ENCODE measurements around the gene TRIM50. TPM values are rescaled to one million over a fixed set of nuclear protein-coding genes. Genes with fewer than 3 reads are reported as not detected.
"Not testable (repeated sequence)": the region's sequence is repeated elsewhere in the genome, so short reads cannot be mapped to it uniquely, and the experiment has no call there.

The TRIM50 gene
- total RNA-seq, 1 experiment from 2014 or later = not detected

- BruUV-seq (replicated peaks) = no TSS peak
- H4K20me1 ChIP-seq (ENCODE audit: insufficient read depth) = no peaks in the 10 kb centered on the region; the same call in 1 of the 2 replicates
- H3K4me2 ChIP-seq = peak within 1 kb of the TSS; percentile 83
- intact Hi-C loops (cut with micrococcal nuclease; ENCODE audit: unreplicated experiment) = no loop called here
- CTCF ChIA-PET = no interaction called here
- POLR2A ChIA-PET (ENCODE audit: unreplicated experiment) = interaction anchor here (0.5 kb wide), 1 partner anchor 637 kb away, joined by 9 read pairs; no protein-coding TSS in a partner anchor
- H3K79me2 ChIP-seq (ENCODE audit: low read depth) = peaks cover 25% of the 10 kb centered on the region
- H3K27ac ChIP-seq = 0 out of 2 replicates have a peak within 1 kb of the TSS, but pooled peaks have one; percentile 19
- no peaks in the 10 kb centered on the region for H3K9me2 ChIP-seq (ENCODE audit: insufficient read depth)
- H2AFZ ChIP-seq = peak within 1 kb of the TSS; percentile 86
- peak within 1 kb of the TSS; percentile 91 for H3K4me3 ChIP-seq
- no peaks in the 10 kb centered on the region for H3K27me3 ChIP-seq (ENCODE audit: insufficient read depth, low read depth)
- no peaks in the 10 kb centered on the region for H3K36me3 ChIP-seq (ENCODE audit: low read depth)
- TF ChIP-seq, protein P1, sequence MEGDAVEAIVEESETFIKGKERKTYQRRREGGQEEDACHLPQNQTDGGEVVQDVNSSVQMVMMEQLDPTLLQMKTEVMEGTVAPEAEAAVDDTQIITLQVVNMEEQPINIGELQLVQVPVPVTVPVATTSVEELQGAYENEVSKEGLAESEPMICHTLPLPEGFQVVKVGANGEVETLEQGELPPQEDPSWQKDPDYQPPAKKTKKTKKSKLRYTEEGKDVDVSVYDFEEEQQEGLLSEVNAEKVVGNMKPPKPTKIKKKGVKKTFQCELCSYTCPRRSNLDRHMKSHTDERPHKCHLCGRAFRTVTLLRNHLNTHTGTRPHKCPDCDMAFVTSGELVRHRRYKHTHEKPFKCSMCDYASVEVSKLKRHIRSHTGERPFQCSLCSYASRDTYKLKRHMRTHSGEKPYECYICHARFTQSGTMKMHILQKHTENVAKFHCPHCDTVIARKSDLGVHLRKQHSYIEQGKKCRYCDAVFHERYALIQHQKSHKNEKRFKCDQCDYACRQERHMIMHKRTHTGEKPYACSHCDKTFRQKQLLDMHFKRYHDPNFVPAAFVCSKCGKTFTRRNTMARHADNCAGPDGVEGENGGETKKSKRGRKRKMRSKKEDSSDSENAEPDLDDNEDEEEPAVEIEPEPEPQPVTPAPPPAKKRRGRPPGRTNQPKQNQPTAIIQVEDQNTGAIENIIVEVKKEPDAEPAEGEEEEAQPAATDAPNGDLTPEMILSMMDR (conservative IDR thresholded peaks at IDR 0.05) = no peak
- TF ChIP-seq EZH2 (IDR thresholded peaks at IDR 0.05; ENCODE audit: low read depth) = no peak
- no peaks in the 10 kb centered on the region for H3F3A ChIP-seq (ENCODE audit: insufficient read depth, low read depth)
- H3K4me1 ChIP-seq (replicated peaks; ENCODE audit: insufficient read depth) = peaks cover 11% of the 10 kb centered on the region
- peak; percentile 76 to 90 for DNase-seq
- H3K9me3 ChIP-seq (ENCODE audit: insufficient read depth, low read depth) = no peaks in the 10 kb centered on the region
These were observed 19.1 kb downstream of the TRIM50 start, which contains the start of gene NSUN5 for GRCh38 chr7:73308665-73309214. Gene NSUN5, minus strand, starts transcription at chr7:73308826. Its CDS starts 36 bp downstream, at chr7:73308790.

DNA sequence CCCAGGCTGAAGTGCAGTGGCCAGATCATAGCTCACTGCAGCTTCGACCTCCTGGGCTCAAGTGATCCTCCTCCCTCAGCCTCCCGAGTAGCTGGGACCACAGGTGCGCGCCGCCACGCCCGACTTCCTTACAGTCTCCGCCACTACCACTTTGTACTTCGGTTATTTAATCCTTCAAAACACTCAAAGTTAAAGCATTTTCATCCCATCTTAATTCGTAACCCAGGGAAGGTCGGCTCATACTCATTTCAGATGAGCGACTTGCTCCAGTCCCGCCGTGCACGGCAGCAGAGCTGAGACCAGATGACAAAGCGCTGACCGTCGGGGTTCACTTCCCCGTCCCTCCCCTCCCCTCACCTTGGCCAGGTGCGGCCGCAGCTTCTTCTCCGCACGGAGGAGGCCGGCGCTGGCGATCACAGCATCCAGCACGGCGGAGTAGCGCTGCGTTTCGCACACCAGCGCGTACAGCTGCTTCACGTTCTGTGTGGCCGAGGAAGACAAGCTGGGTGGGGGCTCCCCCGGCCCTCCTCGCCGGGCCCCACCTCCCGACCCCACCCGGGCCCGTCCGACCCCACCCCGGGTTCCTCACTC, 19.7 kb downstream of the TRIM50 start:
- POLR2A ChIA-PET (ENCODE audit: unreplicated experiment) = interaction anchor here (0.5 kb wide), 1 partner anchor 638 kb away, joined by 9 read pairs; no protein-coding TSS in a partner anchor
- no TSS peak for BruUV-seq (replicated peaks)
- H3K4me3 ChIP-seq = peak overlapping the region; percentile 91
- H3K36me3 ChIP-seq (ENCODE audit: low read depth) = no peaks in the 10 kb centered on the region
- intact Hi-C loops (cut with micrococcal nuclease; ENCODE audit: unreplicated experiment) = no loop called here
- H3K9me3 ChIP-seq (ENCODE audit: insufficient read depth, low read depth) = no peaks in the 10 kb centered on the region
- DNase-seq = no peak
- H3K4me2 ChIP-seq = peak overlapping the region; percentile 83
- H2AFZ ChIP-seq = peak overlapping the region; percentile 86
- H3F3A ChIP-seq (ENCODE audit: insufficient read depth, low read depth) = no peaks in the 10 kb centered on the region
- H4K20me1 ChIP-seq (ENCODE audit: insufficient read depth) = no peaks in the 10 kb centered on the region; the same call in 1 of the 2 replicates
- no peaks in the 10 kb centered on the region for H3K9me2 ChIP-seq (ENCODE audit: insufficient read depth)
- CTCF ChIA-PET = no interaction called here
- no peaks in the 10 kb centered on the region for H3K27me3 ChIP-seq (ENCODE audit: insufficient read depth, low read depth)
- H3K27ac ChIP-seq = 0 out of 2 replicates have a peak overlapping the region, but pooled peaks have one; percentile 19
- H3K4me1 ChIP-seq (replicated peaks; ENCODE audit: insufficient read depth) = peaks cover 11% of the 10 kb centered on the region
- TF ChIP-seq, protein P1 (conservative IDR thresholded peaks at IDR 0.05) = no peak
- TF ChIP-seq EZH2 (IDR thresholded peaks at IDR 0.05; ENCODE audit: low read depth) = no peak
- H3K79me2 ChIP-seq (ENCODE audit: low read depth) = peaks cover 25% of the 10 kb centered on the region

GRCh38 chr7:73307436-73307835, 20.4 kb downstream of the TRIM50 start:
- no peak overlapping the region for H3K27ac ChIP-seq
- H3K4me1 ChIP-seq (replicated peaks; ENCODE audit: insufficient read depth) = peaks cover 11% of the 10 kb centered on the region
- ChIA-PET POLR2A (ENCODE audit: unreplicated experiment) (no interaction called here), CTCF (no interaction called here)
- H3K4me3 ChIP-seq = peak overlapping the region; percentile 91
- no peak overlapping the region for H2AFZ ChIP-seq
- H3F3A ChIP-seq (ENCODE audit: insufficient read depth, low read depth) = no peaks in the 10 kb centered on the region
- BruUV-seq (replicated peaks) = no TSS peak
- no peaks in the 10 kb centered on the region for H3K9me3 ChIP-seq (ENCODE audit: insufficient read depth, low read depth)
- H3K4me2 ChIP-seq = peak overlapping the region; percentile 83
- no peaks in the 10 kb centered on the region; the same call in 1 of the 2 replicates for H4K20me1 ChIP-seq (ENCODE audit: insufficient read depth)
- no peaks in the 10 kb centered on the region for H3K27me3 ChIP-seq (ENCODE audit: insufficient read depth, low read depth)
- H3K79me2 ChIP-seq (ENCODE audit: low read depth) = peaks cover 25% of the 10 kb centered on the region
- intact Hi-C loops (cut with micrococcal nuclease; ENCODE audit: unreplicated experiment) = no loop called here
- H3K9me2 ChIP-seq (ENCODE audit: insufficient read depth) = no peaks in the 10 kb centered on the region
- DNase-seq = no peak
- TF ChIP-seq, protein P1 (conservative IDR thresholded peaks at IDR 0.05) = no peak
- H3K36me3 ChIP-seq (ENCODE audit: low read depth) = no peaks in the 10 kb centered on the region

DNA sequence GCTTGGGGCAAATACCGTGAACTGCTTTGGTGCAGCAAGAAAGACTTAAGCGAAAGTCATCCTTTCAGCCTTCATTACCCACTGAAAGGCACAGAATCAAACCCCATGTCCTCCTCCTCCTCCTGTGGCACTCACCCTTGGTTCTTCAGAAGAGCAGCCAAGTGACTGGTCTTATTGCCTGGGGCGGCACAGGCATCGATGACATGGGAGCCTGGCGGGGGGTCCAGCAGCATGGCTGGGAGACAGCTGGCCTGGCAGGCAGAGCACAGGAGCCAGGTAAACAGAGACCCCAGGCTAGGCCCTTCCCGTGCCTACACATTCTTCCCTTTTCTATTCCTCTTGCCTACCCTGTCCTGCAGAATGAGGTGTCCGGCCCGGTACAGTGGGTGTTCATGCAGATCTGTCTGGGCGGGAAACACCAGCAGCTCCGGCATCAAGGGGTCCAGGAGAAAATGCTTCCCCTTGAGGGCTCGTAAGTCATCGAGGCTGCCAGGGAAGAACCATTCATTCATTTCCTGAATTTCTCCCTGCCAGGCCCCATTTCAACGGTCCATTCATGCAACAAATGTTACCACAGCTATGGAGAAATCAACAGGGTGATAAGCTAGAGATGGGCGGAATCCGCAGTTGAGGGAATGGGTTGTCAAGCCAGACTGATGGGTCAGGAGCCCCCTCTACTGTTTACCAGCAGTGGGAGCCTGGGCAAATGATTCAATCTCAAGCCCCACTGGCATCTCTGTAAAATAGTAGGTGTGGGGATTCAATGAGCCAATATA, 23.1 kb downstream of the TRIM50 start:
- H3K27ac ChIP-seq; DNase-seq; CTCF ChIA-PET; H3K4me2 ChIP-seq; intact Hi-C loops (cut with micrococcal nuclease; ENCODE audit: unreplicated experiment); BruUV-seq (replicated peaks); H3K27me3 ChIP-seq (ENCODE audit: insufficient read depth, low read depth); H4K20me1 ChIP-seq (ENCODE audit: insufficient read depth); POLR2A ChIA-PET (ENCODE audit: unreplicated experiment); H3K9me2 ChIP-seq (ENCODE audit: insufficient read depth); H3K4me3 ChIP-seq; H2AFZ ChIP-seq; H3K36me3 ChIP-seq (ENCODE audit: low read depth); H3F3A ChIP-seq (ENCODE audit: insufficient read depth, low read depth); H3K9me3 ChIP-seq (ENCODE audit: insufficient read depth, low read depth): not testable (repeated sequence)
- H3K4me1 ChIP-seq (replicated peaks; ENCODE audit: insufficient read depth) = peaks cover 11% of the 10 kb centered on the region
- H3K79me2 ChIP-seq (ENCODE audit: low read depth) = peaks cover 25% of the 10 kb centered on the region

Measured in PC-9 (cell line).